PC-9 (cell line): ENCODE results near the gene LMX1A.

ENCODE experiments used
- EZH2 ChIP-seq: fragments of 200-600 bp; sonication (generic); IDR thresholded peaks from 2 replicates; pipeline ENCODE4 v1.8.0; 2017; ENCODE audit warnings: antibody characterized with exemption, low read depth
- TF ChIP-seq, protein P1 (sequence below): fragments of 200-600 bp; sonication (generic); conservative IDR thresholded peaks from 2 replicates; pipeline ENCODE4 v1.6.1; 2017; ENCODE audit warnings: mixed run types, antibody characterized with exemption, mild to moderate bottlenecking, moderate library complexity

DNA sequence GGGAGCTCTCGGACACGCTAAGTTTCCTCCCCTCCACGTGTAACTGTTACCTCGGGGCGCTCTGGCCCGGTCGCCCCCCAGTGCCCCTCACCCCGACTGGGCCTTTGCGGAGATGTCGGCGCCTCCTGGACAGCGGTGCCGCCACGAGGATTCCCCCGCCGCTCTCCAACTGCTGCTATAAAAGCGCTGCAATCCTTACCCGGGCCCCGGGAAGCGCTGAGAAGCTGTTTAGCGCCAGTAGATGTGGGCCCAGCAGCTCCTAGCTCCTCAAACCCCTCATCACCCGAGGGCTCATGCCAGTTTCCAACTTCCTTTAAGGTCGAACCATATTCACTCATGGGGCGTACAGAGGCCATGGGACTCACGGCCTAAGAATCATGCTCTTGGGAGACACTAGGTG is 361 bp upstream of the LMX1A start:
- TF ChIP-seq, protein P1, sequence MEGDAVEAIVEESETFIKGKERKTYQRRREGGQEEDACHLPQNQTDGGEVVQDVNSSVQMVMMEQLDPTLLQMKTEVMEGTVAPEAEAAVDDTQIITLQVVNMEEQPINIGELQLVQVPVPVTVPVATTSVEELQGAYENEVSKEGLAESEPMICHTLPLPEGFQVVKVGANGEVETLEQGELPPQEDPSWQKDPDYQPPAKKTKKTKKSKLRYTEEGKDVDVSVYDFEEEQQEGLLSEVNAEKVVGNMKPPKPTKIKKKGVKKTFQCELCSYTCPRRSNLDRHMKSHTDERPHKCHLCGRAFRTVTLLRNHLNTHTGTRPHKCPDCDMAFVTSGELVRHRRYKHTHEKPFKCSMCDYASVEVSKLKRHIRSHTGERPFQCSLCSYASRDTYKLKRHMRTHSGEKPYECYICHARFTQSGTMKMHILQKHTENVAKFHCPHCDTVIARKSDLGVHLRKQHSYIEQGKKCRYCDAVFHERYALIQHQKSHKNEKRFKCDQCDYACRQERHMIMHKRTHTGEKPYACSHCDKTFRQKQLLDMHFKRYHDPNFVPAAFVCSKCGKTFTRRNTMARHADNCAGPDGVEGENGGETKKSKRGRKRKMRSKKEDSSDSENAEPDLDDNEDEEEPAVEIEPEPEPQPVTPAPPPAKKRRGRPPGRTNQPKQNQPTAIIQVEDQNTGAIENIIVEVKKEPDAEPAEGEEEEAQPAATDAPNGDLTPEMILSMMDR, result no peak
- TF ChIP-seq EZH2, result no peak
